Hepatocyte (in vitro differentiated cells): ENCODE results near the gene EQTN. TPM values are rescaled to one million over a fixed set of nuclear protein-coding genes. Genes with fewer than 3 reads are reported as not detected.

Experiments used
- DNase-seq: peaks from one replicate; pipeline ENCODE4 v3.0.0-alpha.2; 2016; ENCODE audit warnings: low spot score
- H2AFZ ChIP-seq: fragments of 200-600 bp; sonication (generic); 2 replicates; pipeline ENCODE4 v1.6.0; 2016; ENCODE audit warnings: antibody characterized with exemption, mild to moderate bottlenecking
- H3K27ac ChIP-seq: fragments of 200-600 bp; sonication (generic); 2 replicates; pipeline ENCODE4 v1.5.1; 2016; ENCODE audit warnings: mild to moderate bottlenecking
- H3K27me3 ChIP-seq: fragments of 200-600 bp; sonication (generic); 2 replicates; pipeline ENCODE4 v1.6.1; 2016
- H3K36me3 ChIP-seq: fragments of 200-600 bp; sonication (generic); replicated peaks from 2 replicates; pipeline ENCODE4 v1.5.1; 2016; ENCODE audit warnings: low read depth; ENCODE audit not compliant: insufficient read depth
- H3K4me1 ChIP-seq: fragments of 200-600 bp; sonication (generic); 2 replicates; pipeline ENCODE4 v1.5.1; 2016; ENCODE audit warnings: mild to moderate bottlenecking, moderate library complexity; ENCODE audit not compliant: insufficient read depth
- H3K4me2 ChIP-seq: fragments of 200-600 bp; sonication (generic); 2 replicates; pipeline ENCODE4 v1.6.0; 2016
- H3K4me3 ChIP-seq: fragments of 200-600 bp; sonication (generic); 2 replicates; pipeline ENCODE4 v1.5.1; 2016; ENCODE audit warnings: mild to moderate bottlenecking
- H3K79me2 ChIP-seq: fragments of 200-600 bp; sonication (generic); 2 replicates; pipeline ENCODE4 v1.6.0; 2017; ENCODE audit warnings: mild to moderate bottlenecking
- H3K9me2 ChIP-seq: fragments of 200-600 bp; sonication (generic); replicated peaks from 2 replicates; pipeline ENCODE4 v1.6.0; 2017; ENCODE audit warnings: mild to moderate bottlenecking; ENCODE audit not compliant: insufficient read depth
- H3K9me3 ChIP-seq: fragments of 200-600 bp; sonication (generic); 2 replicates; pipeline ENCODE4 v1.5.1; 2016; ENCODE audit warnings: low read depth, mild to moderate bottlenecking
- H4K20me1 ChIP-seq: fragments of 200-600 bp; sonication (generic); 2 replicates; pipeline ENCODE4 v1.6.0; 2016; ENCODE audit warnings: mild to moderate bottlenecking; ENCODE audit not compliant: insufficient read depth, poor library complexity, severe bottlenecking
- EZH2 ChIP-seq: fragments of 200-600 bp; sonication (generic); IDR thresholded peaks from 2 replicates; pipeline ENCODE4 v1.6.1; 2016; ENCODE audit warnings: antibody characterized with exemption, mild to moderate bottlenecking, borderline replicate concordance
- EZH2phosphoT487 ChIP-seq: fragments of 200-600 bp; sonication (generic); IDR thresholded peaks from one replicate; pipeline ENCODE4 v1.6.1; 2018; ENCODE audit warnings: antibody characterized with exemption, mild to moderate bottlenecking, low read depth, moderate library complexity; ENCODE audit not compliant: unreplicated experiment, severe bottlenecking
- WGBS: methylation state at CpG from one replicate; pipeline ENCODE4 v1.1.6; 2016; ENCODE audit warnings: low lambda C conversion rate; ENCODE audit errors: missing lambda C conversion rate; 5-methylcytosine and 5-hydroxymethylcytosine counted together
- polyA plus RNA-seq: library from polyadenylated mRNA; unstranded; fragments of >200 nt; fragmentation: Nextera tagmentation; extraction: Ambion mirVana; gene quantifications from 2 replicates; pipeline ENCODE4 v1.2.1, GENCODE V29; 2016
- total RNA-seq: library from RNA; depleted of rRNA; stranded (reverse); fragments of >200 nt; gene quantifications from 2 replicates; pipeline ENCODE4 v1.2.3, GENCODE V29; 2014
- TF ChIP-seq, protein P1 (sequence below): fragments of 200-600 bp; sonication (generic); IDR thresholded peaks from 2 replicates; pipeline ENCODE4 v1.5.1; 2016; ENCODE audit warnings: antibody characterized with exemption, mild to moderate bottlenecking; ENCODE audit not compliant: poor library complexity

EQTN gene
- total and polyA plus RNA-seq, 2 experiments from 2014 or later, result 1.1 TPM; not detected in 1

- Histone ChIP-seq H3K9me3 (no peaks in the 10 kb centered on the region), H3K4me3 (no peak overlapping the region), H3K27me3 (no peaks in the 10 kb centered on the region), H3K79me2 (peaks cover 3% of the 10 kb centered on the region), H2AFZ (no peak overlapping the region), H4K20me1 (no peaks in the 10 kb centered on the region), H3K9me2 (no peaks in the 10 kb centered on the region), H3K27ac (no peak overlapping the region), H3K4me1 (peaks cover 25% of the 10 kb centered on the region), H3K4me2 (no peak overlapping the region), H3K36me3 (no peaks in the 10 kb centered on the region)
- TF ChIP-seq EZH2 (no peak), EZH2phosphoT487 (no peak)
- TF ChIP-seq, protein P1, sequence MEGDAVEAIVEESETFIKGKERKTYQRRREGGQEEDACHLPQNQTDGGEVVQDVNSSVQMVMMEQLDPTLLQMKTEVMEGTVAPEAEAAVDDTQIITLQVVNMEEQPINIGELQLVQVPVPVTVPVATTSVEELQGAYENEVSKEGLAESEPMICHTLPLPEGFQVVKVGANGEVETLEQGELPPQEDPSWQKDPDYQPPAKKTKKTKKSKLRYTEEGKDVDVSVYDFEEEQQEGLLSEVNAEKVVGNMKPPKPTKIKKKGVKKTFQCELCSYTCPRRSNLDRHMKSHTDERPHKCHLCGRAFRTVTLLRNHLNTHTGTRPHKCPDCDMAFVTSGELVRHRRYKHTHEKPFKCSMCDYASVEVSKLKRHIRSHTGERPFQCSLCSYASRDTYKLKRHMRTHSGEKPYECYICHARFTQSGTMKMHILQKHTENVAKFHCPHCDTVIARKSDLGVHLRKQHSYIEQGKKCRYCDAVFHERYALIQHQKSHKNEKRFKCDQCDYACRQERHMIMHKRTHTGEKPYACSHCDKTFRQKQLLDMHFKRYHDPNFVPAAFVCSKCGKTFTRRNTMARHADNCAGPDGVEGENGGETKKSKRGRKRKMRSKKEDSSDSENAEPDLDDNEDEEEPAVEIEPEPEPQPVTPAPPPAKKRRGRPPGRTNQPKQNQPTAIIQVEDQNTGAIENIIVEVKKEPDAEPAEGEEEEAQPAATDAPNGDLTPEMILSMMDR, result no peak
- no peak for DNase-seq
- 96% methylated on average over 6 of the region's 6 CpGs for WGBS
These were observed 38.1 kb upstream of the EQTN start for GRCh38 chr9:27335075-27335474.

GRCh38 chr9:27333241-27334052 lies 36.5 kb upstream of the EQTN start:
- Histone ChIP-seq H3K27me3 (no peaks in the 10 kb centered on the region), H3K36me3 (no peaks in the 10 kb centered on the region), H3K4me2 (peak overlapping the region; percentile 17), H3K9me2 (no peaks in the 10 kb centered on the region), H3K9me3 (no peaks in the 10 kb centered on the region), H3K27ac (peak overlapping the region; percentile 40), H2AFZ (no peak overlapping the region), H4K20me1 (no peaks in the 10 kb centered on the region), H3K4me1 (peaks cover 10% of the 10 kb centered on the region), H3K79me2 (peaks cover 3% of the 10 kb centered on the region), H3K4me3 (no peak overlapping the region)
- DNase-seq, result peak; percentile 84
- no peak for TF ChIP-seq EZH2phosphoT487
- TF ChIP-seq EZH2, result no peak
- TF ChIP-seq, protein P1, result peak; percentile 90
- 31% methylated on average over 7 of the region's 7 CpGs for WGBS

DNA sequence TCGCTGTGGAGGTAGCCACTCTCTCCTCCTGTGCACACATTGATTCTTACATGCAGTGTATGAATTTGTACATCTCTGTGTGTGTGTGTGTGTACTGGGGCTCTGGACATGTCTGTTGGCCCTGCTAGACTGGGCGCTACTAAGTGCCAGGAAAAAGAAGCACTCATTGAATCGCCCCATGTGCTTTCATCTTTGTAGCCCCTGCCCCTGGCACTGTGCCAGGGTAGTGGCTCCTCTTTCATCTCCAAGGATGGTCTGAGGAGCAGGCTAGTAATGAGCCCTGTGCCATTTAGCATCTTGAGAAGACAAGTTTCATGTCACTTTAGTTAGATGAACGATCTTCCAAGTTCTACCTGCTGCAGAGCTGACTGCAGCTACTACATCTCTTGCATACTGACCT lies 34.4 kb upstream of the EQTN start:
- Histone ChIP-seq H3K9me3 (no peaks in the 10 kb centered on the region), H3K4me3 (no peak overlapping the region), H3K4me1 (no peaks in the 10 kb centered on the region), H3K79me2 (peaks cover 3% of the 10 kb centered on the region), H3K4me2 (no peak overlapping the region), H2AFZ (no peak overlapping the region), H3K27me3 (no peaks in the 10 kb centered on the region), H4K20me1 (no peaks in the 10 kb centered on the region), H3K9me2 (no peaks in the 10 kb centered on the region), H3K36me3 (no peaks in the 10 kb centered on the region), H3K27ac (no peak overlapping the region)
- WGBS, result 85% methylated on average over 4 of the region's 4 CpGs
- TF ChIP-seq, protein P1, result no peak
- TF ChIP-seq EZH2 (no peak), EZH2phosphoT487 (no peak)
- DNase-seq, result no peak
